Keratinocyte (primary cell): Measurements from ENCODE around the gene ARL15. TPM values are rescaled to one million over a fixed set of nuclear protein-coding genes. Genes with fewer than 3 reads are reported as not detected.

Experiments used
- DNase-seq: peaks from one replicate; pipeline ENCODE4 v3.0.0-alpha.2; 2011; ENCODE audit warnings: low read depth, missing footprints, low spot score
- FAIRE-seq: peaks from 2 replicates; lab custom pipeline; 2011; peaks lifted over from hg19 to GRCh38; lab: Jason Lieb, UNC
- H2AFZ ChIP-seq: 2 replicates; pipeline ENCODE4 v1.6.0; 2012; ENCODE audit warnings: low read length, control low read depth, inconsistent platforms; ENCODE audit not compliant: control insufficient read depth
- H3K27ac ChIP-seq: 2 replicates; pipeline ENCODE4 v1.5.1; 2011; ENCODE audit warnings: low read length; ENCODE audit not compliant: control insufficient read depth, insufficient read depth
- H3K27me3 ChIP-seq: 3 replicates; pipeline ENCODE4 v1.6.0; 2011; ENCODE audit warnings: low read length; ENCODE audit not compliant: control insufficient read depth, insufficient read depth; ENCODE audit errors: extremely low read depth
- H3K36me3 ChIP-seq, 2 experiments: 2 replicates in 1 of 2; 3 replicates in 1 of 2; pipeline ENCODE4 v1.5.1; 2011; ENCODE audit warnings: low read length in 2 of 2, mild to moderate bottlenecking in 1 of 2; ENCODE audit not compliant: control insufficient read depth in 2 of 2, insufficient read depth in 2 of 2; ENCODE audit errors: extremely low read depth in 1 of 2
- H3K4me1 ChIP-seq: 3 replicates; pipeline ENCODE4 v1.5.1; 2011; ENCODE audit warnings: low read length; ENCODE audit not compliant: control insufficient read depth, insufficient read depth; ENCODE audit errors: extremely low read depth
- H3K4me2 ChIP-seq: 3 replicates; pipeline ENCODE4 v1.6.0; 2011; ENCODE audit warnings: low read depth, low read length; ENCODE audit not compliant: control insufficient read depth, insufficient read depth; ENCODE audit errors: extremely low read depth
- H3K4me3 ChIP-seq, 3 experiments: fragments of 200-600 bp in 1 of 3; sonication (generic) in 1 of 3; 2 replicates in 2 of 3; 3 replicates in 1 of 3; pipeline ENCODE4 v1.5.1; 2011 to 2016; ENCODE audit warnings: low read length in 3 of 3, mild to moderate bottlenecking in 3 of 3, control low read depth in 2 of 3, inconsistent platforms in 1 of 3, low read depth in 1 of 3, mixed read lengths in 1 of 3, mixed run types in 1 of 3, moderate library complexity in 1 of 3; ENCODE audit not compliant: control insufficient read depth in 2 of 3, insufficient read depth in 2 of 3; ENCODE audit errors: extremely low read depth in 1 of 3
- H3K79me2 ChIP-seq: 2 replicates; pipeline ENCODE4 v1.6.0; 2012; ENCODE audit warnings: low read length; ENCODE audit not compliant: control insufficient read depth, insufficient read depth
- H3K9ac ChIP-seq: 3 replicates; pipeline ENCODE4 v1.6.0; 2011; ENCODE audit warnings: low read length; ENCODE audit not compliant: control insufficient read depth, insufficient read depth; ENCODE audit errors: extremely low read depth
- H3K9me1 ChIP-seq: 3 replicates; pipeline ENCODE4 v1.6.0; 2011; ENCODE audit warnings: low read length; ENCODE audit not compliant: control insufficient read depth, insufficient read depth; ENCODE audit errors: extremely low read depth
- H3K9me3 ChIP-seq: 2 replicates; pipeline ENCODE4 v1.5.1; 2012; ENCODE audit warnings: low read depth, low read length; ENCODE audit not compliant: control insufficient read depth
- H4K20me1 ChIP-seq: 3 replicates; pipeline ENCODE4 v1.6.0; 2011; ENCODE audit warnings: low read length; ENCODE audit not compliant: control insufficient read depth, insufficient read depth; ENCODE audit errors: extremely low read depth
- EZH2 ChIP-seq: IDR thresholded peaks from one replicate; pipeline ENCODE4 v1.6.1; 2012; ENCODE audit warnings: inconsistent platforms, mild to moderate bottlenecking, low read length, moderate library complexity
- dilution Hi-C: fragments of 300-500 bp; cut with MboI; formaldehyde crosslinking; loops from one replicate; pipeline ENCODE4 v1.7.0; 2020; ENCODE audit warnings: low sequenced_read_pairs; ENCODE audit not compliant: extremely low pct_ligation_motif_present
- polyA plus RNA-seq, 5 experiments: library from polyadenylated mRNA; depleted of rRNA in 3 of 5; stranded (reverse) in 3 of 5; stranded (forward) in 1 of 5; unstranded in 1 of 5; fragments of >200 nt; gene quantifications; 1 replicate in 1 of 5; 2 replicates in 3 of 5; 3 replicates in 1 of 5; pipeline versions ENCODE4 v1.2.1 to v1.2.3, GENCODE V29; 2011 to 2012; ENCODE audit warnings: missing spikeins in 2 of 5, low read depth in 1 of 5, low replicate concordance in 1 of 5
- TF ChIP-seq, protein P1 (sequence below), 3 experiments: IDR thresholded peaks in 1 of 3; conservative IDR thresholded peaks in 1 of 3; optimal IDR thresholded peaks in 1 of 3; 2 replicates in 2 of 3; 3 replicates in 1 of 3; pipeline versions ENCODE3 to v1.5.1; 2011; ENCODE audit warnings: low read length in 3 of 3, mild to moderate bottlenecking in 3 of 3, moderate library complexity in 2 of 3, control low read depth in 1 of 3, inconsistent platforms in 1 of 3; ENCODE audit not compliant: insufficient read depth in 2 of 3; ENCODE audit errors: extremely low read depth in 1 of 3

ARL15 gene
- polyA plus RNA-seq, 1 donor (not counting 4 experiments of a cell fraction or from before 2014, with no cell fraction given): 19.7 TPM

DNA sequence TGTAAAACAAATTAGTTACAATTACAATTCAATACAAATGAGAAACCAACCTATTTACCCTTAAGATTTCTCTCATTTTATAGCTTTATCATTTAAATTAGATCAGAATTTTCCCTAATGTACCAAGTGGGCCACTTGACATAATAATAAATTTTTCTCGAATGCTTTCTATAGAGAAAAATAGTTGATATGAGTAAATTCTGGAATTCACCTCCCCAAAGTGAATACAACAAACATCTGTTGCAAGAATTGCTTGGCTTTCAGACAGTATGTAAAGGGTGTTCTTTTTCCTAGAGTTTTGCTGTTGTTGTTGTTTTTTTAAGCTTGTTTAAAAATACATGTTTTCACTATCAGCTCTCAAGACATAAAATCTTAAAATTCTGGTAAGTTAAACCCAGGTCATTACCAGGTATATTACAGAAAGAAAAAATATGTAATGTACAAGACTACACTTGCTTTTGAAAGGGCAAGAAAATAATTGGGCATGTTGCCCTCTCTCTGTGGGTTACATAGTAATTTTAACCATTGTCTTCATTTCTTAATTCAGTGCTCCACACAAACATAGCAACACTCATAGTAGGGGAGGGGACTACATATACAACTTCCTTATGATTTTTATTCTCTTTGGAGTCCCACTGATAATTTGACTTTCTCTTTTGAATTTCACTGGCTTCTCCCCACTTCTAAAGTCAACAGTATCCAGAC, 200.6 kb downstream of the ARL15 start:
- no peaks in the 10 kb centered on the region for H3K79me2 ChIP-seq
- H3K27ac ChIP-seq: peak overlapping the region; percentile 33
- TF ChIP-seq EZH2: no peak
- H3K4me1 ChIP-seq: peaks cover 13% of the 10 kb centered on the region
- FAIRE-seq (peak; percentile 36), DNase-seq (no peak)
- peak overlapping the region in 1 of 3 experiments; percentile 23 for H3K4me3 ChIP-seq
- dilution Hi-C loops: no loop called here
- no peaks in the 10 kb centered on the region for H3K27me3 ChIP-seq
- H3K4me2 ChIP-seq: peak overlapping the region; percentile 44
- H2AFZ ChIP-seq: peak overlapping the region; percentile 36
- no peaks in the 10 kb centered on the region for H3K9me3 ChIP-seq
- no peak overlapping the region for H3K9ac ChIP-seq
- no peaks in the 10 kb centered on the region for H4K20me1 ChIP-seq
- H3K36me3 ChIP-seq: peaks cover 0 to 1% of the 10 kb centered on the region in 2 experiments
- H3K9me1 ChIP-seq: no peaks in the 10 kb centered on the region

DNA sequence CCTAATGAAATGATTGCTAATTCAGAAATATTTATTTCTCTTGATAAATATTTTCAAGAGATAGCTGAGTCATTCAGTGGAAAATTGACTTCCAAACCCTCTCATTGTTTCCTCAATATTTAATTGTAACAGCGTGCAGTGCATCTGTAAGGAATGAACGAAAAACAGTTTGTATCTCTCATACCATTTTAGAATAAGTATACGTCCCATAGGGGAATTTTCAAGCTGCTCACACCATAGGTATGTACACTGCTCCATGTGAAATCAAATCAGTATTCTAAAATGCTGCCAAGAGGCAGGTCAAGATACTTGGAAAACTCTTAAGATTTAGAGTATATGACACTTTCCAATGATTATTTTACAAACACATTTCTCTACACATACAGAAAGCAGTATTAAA, 202.2 kb downstream of the ARL15 start:
- H3K4me3 ChIP-seq: no peak overlapping the region
- no peaks in the 10 kb centered on the region for H3K27me3 ChIP-seq
- H3K9ac ChIP-seq: no peak overlapping the region
- peaks cover 0 to 1% of the 10 kb centered on the region in 2 experiments for H3K36me3 ChIP-seq
- peaks cover 13% of the 10 kb centered on the region for H3K4me1 ChIP-seq
- DNase-seq: no peak
- H3K79me2 ChIP-seq: no peaks in the 10 kb centered on the region
- peak; percentile 17 for FAIRE-seq
- H4K20me1 ChIP-seq: no peaks in the 10 kb centered on the region
- H3K9me3 ChIP-seq: no peaks in the 10 kb centered on the region
- H3K4me2 ChIP-seq: no peak overlapping the region
- dilution Hi-C loops: no loop called here
- TF ChIP-seq, protein P1, sequence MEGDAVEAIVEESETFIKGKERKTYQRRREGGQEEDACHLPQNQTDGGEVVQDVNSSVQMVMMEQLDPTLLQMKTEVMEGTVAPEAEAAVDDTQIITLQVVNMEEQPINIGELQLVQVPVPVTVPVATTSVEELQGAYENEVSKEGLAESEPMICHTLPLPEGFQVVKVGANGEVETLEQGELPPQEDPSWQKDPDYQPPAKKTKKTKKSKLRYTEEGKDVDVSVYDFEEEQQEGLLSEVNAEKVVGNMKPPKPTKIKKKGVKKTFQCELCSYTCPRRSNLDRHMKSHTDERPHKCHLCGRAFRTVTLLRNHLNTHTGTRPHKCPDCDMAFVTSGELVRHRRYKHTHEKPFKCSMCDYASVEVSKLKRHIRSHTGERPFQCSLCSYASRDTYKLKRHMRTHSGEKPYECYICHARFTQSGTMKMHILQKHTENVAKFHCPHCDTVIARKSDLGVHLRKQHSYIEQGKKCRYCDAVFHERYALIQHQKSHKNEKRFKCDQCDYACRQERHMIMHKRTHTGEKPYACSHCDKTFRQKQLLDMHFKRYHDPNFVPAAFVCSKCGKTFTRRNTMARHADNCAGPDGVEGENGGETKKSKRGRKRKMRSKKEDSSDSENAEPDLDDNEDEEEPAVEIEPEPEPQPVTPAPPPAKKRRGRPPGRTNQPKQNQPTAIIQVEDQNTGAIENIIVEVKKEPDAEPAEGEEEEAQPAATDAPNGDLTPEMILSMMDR (optimal IDR thresholded peaks at IDR 0.05 in 1 of 3, IDR thresholded peaks at IDR 0.05 in 1 of 3, conservative IDR thresholded peaks at IDR 0.05 in 1 of 3; ENCODE audit: extremely low read depth in 1 of 3, insufficient read depth in 2 of 3, low read length in 3 of 3): no peak
- no peak for TF ChIP-seq EZH2
- H3K9me1 ChIP-seq: no peaks in the 10 kb centered on the region
- H2AFZ ChIP-seq: no peak overlapping the region
- H3K27ac ChIP-seq: no peak overlapping the region
